K562 (cell line): ENCODE results near the gene SOCS3. TPM values are rescaled to one million over a fixed set of nuclear protein-coding genes. Genes with fewer than 3 reads are reported as not detected.

Experiments used
- CCNT2 ChIP-seq: IDR thresholded peaks from 2 replicates; pipeline ENCODE4 v1.6.1; 2011; ENCODE audit warnings: borderline replicate concordance, low read depth, mild to moderate bottlenecking, moderate library complexity, mixed read lengths, low read length; ENCODE audit not compliant: insufficient read length; ENCODE audit errors: extremely low read depth
- CREBBP ChIP-seq: IDR thresholded peaks from one replicate; pipeline ENCODE4 v1.6.1; 2012; ENCODE audit warnings: low read depth, mild to moderate bottlenecking, control low read depth, inconsistent platforms, low read length
- E2F5 ChIP-seq: sonication (generic); formaldehyde crosslinking; IDR thresholded peaks from 2 replicates; pipeline ENCODE4 v1.8.0; 2022; ENCODE audit warnings: mild to moderate bottlenecking, missing genetic modification reagents
- FOXP4 ChIP-seq: sonication (generic); formaldehyde crosslinking; IDR thresholded peaks from 2 replicates; pipeline ENCODE4 v1.8.0; 2022; ENCODE audit warnings: mild to moderate bottlenecking, missing genetic modification reagents, borderline replicate concordance
- HNRNPUL1 ChIP-seq: fragments of 200-400 bp; formaldehyde crosslinking; IDR thresholded peaks from 2 replicates; pipeline ENCODE4 v1.6.1; 2017; ENCODE audit warnings: low read length
- MAFF ChIP-seq: IDR thresholded peaks from 2 replicates; pipeline ENCODE4 v1.6.1; 2012; ENCODE audit warnings: low read length, improper control_type of control experiment
- NEUROD1 ChIP-seq: fragments of 150-350 bp; IDR thresholded peaks from 2 replicates; pipeline ENCODE4 v1.6.1; 2014; ENCODE audit warnings: borderline replicate concordance, low read length, low read depth; ENCODE audit not compliant: partially characterized antibody
- RBFOX2 ChIP-seq: fragments of 200-400 bp; formaldehyde crosslinking; IDR thresholded peaks from 2 replicates; pipeline ENCODE4 v1.6.1; 2017; ENCODE audit warnings: low read depth, mild to moderate bottlenecking, low read length, moderate library complexity
- RFX5 ChIP-seq: IDR thresholded peaks from 2 replicates; pipeline ENCODE4 v1.6.1; 2011; ENCODE audit warnings: low read depth, mild to moderate bottlenecking, improper control_type of control experiment, low read length
- RNF2 ChIP-seq: sonication (generic); IDR thresholded peaks from 2 replicates; pipeline ENCODE4 v1.6.1; 2016
- SMAD4 ChIP-seq: fragments of 250-450 bp; sonication (Bioruptor Pico); conservative IDR thresholded peaks from 2 replicates; pipeline ENCODE4 v1.8.0; 2021; ENCODE audit warnings: inconsistent platforms, mild to moderate bottlenecking, moderate library complexity
- SNAPC5 ChIP-seq: fragments of 250-450 bp; sonication (Bioruptor Pico); IDR thresholded peaks from 2 replicates; pipeline ENCODE4 v1.8.0; 2021; ENCODE audit warnings: moderate library complexity, mild to moderate bottlenecking, inconsistent platforms
- VEZF1 ChIP-seq: fragments of 200-800 bp; sonication (Bioruptor generic); IDR thresholded peaks from 2 replicates; pipeline ENCODE4 v1.6.1; 2017; ENCODE audit warnings: missing genetic modification characterization, missing compliant biosample characterization
- ZNF274 ChIP-seq: IDR thresholded peaks from 2 replicates; pipeline ENCODE4 v1.6.1; 2011; ENCODE audit warnings: low read depth, mild to moderate bottlenecking, low read length, moderate library complexity, borderline replicate concordance
- ZNF354B ChIP-seq: fragments of 250-450 bp; sonication (Bioruptor Pico); IDR thresholded peaks from 2 replicates; pipeline ENCODE4 v1.4.0; 2020
- polyA plus RNA-seq, 8 experiments: library from polyadenylated mRNA; depleted of rRNA in 4 of 8; stranded (reverse) in 5 of 8; unstranded in 3 of 8; fragments of >200 nt; fragmentation: Nextera tagmentation in 2 of 8; fragmentation: Illumina TruSeq in 1 of 8; extraction: Ambion mirVana in 2 of 8; extraction: Trizol in 1 of 8; gene quantifications; 2 replicates each; pipeline versions ENCODE4 v1.2.1 to v1.2.3, GENCODE V29; 2011 to 2014; ENCODE audit warnings: inconsistent platforms in 1 of 8, missing spikeins in 1 of 8
- total RNA-seq, 7 experiments: library from RNA; depleted of rRNA in 6 of 7; stranded (reverse); fragments of >200 nt in 6 of 7; fragmentation: Illumina TruSeq in 2 of 7; extraction: Trizol in 2 of 7; gene quantifications; 2 replicates each; pipeline versions ENCODE4 v1.2.1 to v1.2.3, GENCODE V29; 2011 to 2021; ENCODE audit warnings: low replicate concordance in 1 of 7
- TF ChIP-seq, protein P1 (sequence below): fragments of 450-650 bp; formaldehyde crosslinking; IDR thresholded peaks from 2 replicates; pipeline ENCODE4 v1.4.0; 2020; ENCODE audit warnings: mild to moderate bottlenecking, moderate library complexity
- TF ChIP-seq, protein P2 (sequence below): conservative IDR thresholded peaks from 2 replicates; pipeline ENCODE4 v1.6.1; 2011; ENCODE audit warnings: low read depth, mild to moderate bottlenecking, low read length; ENCODE audit not compliant: control insufficient read depth
- TF ChIP-seq, protein P3 (sequence below): fragments of 250-450 bp; sonication (Bioruptor Pico); IDR thresholded peaks from 2 replicates; pipeline ENCODE4 v1.4.0; 2020; ENCODE audit warnings: mild to moderate bottlenecking, moderate library complexity, borderline replicate concordance

Gene SOCS3
- total and polyA plus RNA-seq, 9 of the 15 experiments (the other 6 are each of a cell fraction or from before 2014, with no cell fraction given), result 0.56 to 38.9 (median 13.7) TPM

DNA sequence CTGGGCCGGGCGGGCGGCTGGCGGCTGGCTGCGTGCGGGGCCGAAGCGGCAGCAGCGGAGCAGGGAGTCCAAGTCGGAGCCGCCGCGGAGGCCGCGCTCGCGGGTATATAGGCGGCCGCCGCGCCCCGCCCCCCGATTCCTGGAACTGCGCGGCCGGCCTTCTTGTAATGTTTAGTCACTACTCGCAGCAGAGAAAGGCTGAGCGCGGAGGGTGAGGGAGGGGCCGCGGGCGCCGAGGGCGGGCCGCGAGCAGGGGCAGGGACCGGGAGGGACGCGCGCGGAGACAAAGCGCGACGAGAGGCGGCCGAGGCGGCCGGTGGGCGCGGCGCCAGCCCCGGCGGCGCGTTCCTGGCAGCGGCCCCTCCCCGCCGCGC lies at the start of gene SOCS3 (continued):
- no peak for TF ChIP-seq FOXP4 (CRISPR knock-in tag)
- TF ChIP-seq, protein P1, sequence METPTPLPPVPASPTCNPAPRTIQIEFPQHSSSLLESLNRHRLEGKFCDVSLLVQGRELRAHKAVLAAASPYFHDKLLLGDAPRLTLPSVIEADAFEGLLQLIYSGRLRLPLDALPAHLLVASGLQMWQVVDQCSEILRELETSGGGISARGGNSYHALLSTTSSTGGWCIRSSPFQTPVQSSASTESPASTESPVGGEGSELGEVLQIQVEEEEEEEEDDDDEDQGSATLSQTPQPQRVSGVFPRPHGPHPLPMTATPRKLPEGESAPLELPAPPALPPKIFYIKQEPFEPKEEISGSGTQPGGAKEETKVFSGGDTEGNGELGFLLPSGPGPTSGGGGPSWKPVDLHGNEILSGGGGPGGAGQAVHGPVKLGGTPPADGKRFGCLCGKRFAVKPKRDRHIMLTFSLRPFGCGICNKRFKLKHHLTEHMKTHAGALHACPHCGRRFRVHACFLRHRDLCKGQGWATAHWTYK (CRISPR knock-in tag), result 0 out of 2 replicates have a peak, but pooled peaks have one; percentile 47
- TF ChIP-seq CCNT2, result peak; percentile 98
- TF ChIP-seq NEUROD1, result peak; percentile 55
- TF ChIP-seq HNRNPUL1, result no peak
- TF ChIP-seq SMAD4, result peak; percentile 85
- peak; percentile 14; the same call in 1 of the 2 replicates for TF ChIP-seq RNF2
- peak; percentile 96 for TF ChIP-seq RBFOX2
- TF ChIP-seq, protein P2, sequence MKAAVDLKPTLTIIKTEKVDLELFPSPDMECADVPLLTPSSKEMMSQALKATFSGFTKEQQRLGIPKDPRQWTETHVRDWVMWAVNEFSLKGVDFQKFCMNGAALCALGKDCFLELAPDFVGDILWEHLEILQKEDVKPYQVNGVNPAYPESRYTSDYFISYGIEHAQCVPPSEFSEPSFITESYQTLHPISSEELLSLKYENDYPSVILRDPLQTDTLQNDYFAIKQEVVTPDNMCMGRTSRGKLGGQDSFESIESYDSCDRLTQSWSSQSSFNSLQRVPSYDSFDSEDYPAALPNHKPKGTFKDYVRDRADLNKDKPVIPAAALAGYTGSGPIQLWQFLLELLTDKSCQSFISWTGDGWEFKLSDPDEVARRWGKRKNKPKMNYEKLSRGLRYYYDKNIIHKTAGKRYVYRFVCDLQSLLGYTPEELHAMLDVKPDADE, result 0 out of 2 replicates have a peak, but pooled peaks have one; percentile 56
- TF ChIP-seq CREBBP, result no peak
- TF ChIP-seq, protein P3, sequence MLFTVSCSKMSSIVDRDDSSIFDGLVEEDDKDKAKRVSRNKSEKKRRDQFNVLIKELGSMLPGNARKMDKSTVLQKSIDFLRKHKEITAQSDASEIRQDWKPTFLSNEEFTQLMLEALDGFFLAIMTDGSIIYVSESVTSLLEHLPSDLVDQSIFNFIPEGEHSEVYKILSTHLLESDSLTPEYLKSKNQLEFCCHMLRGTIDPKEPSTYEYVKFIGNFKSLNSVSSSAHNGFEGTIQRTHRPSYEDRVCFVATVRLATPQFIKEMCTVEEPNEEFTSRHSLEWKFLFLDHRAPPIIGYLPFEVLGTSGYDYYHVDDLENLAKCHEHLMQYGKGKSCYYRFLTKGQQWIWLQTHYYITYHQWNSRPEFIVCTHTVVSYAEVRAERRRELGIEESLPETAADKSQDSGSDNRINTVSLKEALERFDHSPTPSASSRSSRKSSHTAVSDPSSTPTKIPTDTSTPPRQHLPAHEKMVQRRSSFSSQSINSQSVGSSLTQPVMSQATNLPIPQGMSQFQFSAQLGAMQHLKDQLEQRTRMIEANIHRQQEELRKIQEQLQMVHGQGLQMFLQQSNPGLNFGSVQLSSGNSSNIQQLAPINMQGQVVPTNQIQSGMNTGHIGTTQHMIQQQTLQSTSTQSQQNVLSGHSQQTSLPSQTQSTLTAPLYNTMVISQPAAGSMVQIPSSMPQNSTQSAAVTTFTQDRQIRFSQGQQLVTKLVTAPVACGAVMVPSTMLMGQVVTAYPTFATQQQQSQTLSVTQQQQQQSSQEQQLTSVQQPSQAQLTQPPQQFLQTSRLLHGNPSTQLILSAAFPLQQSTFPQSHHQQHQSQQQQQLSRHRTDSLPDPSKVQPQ (CRISPR knock-in tag), result no peak
- peak; percentile 97 for TF ChIP-seq VEZF1
- no peak for TF ChIP-seq RFX5
- no peak for TF ChIP-seq SNAPC5 (CRISPR knock-in tag)
- no peak for TF ChIP-seq ZNF274
- no peak for TF ChIP-seq MAFF
- TF ChIP-seq ZNF354B, result no peak
- TF ChIP-seq E2F5 (CRISPR knock-in tag), result no peak
